KMS-11 (cell line): Measurements from ENCODE around the gene JAKMIP2.

Experiments used
- H2AFZ ChIP-seq: fragments of 200-600 bp; sonication (generic); 2 replicates; pipeline ENCODE4 v1.6.1; 2016; ENCODE audit warnings: antibody characterized with exemption, mixed run types, low read depth
- H3K27ac ChIP-seq: fragments of 200-600 bp; sonication (generic); 2 replicates; pipeline ENCODE4 v1.6.1; 2016; ENCODE audit warnings: mild to moderate bottlenecking, mixed run types
- H3K27me3 ChIP-seq: fragments of 200-600 bp; sonication (generic); 2 replicates; pipeline ENCODE4 v1.6.1; 2017; ENCODE audit warnings: mild to moderate bottlenecking, low read depth, mixed run types, moderate library complexity; ENCODE audit not compliant: insufficient read depth
- H3K36me3 ChIP-seq: fragments of 200-600 bp; sonication (generic); 2 replicates; pipeline ENCODE4 v1.6.1; 2017; ENCODE audit warnings: mild to moderate bottlenecking, mixed run types; ENCODE audit not compliant: insufficient read depth
- H3K4me1 ChIP-seq: fragments of 200-600 bp; sonication (generic); 2 replicates; pipeline ENCODE4 v1.6.1; 2016; ENCODE audit warnings: mild to moderate bottlenecking, low read depth, mixed run types; ENCODE audit not compliant: poor library complexity, severe bottlenecking
- H3K4me2 ChIP-seq: fragments of 200-600 bp; sonication (generic); 2 replicates; pipeline ENCODE4 v1.7.0; 2016; ENCODE audit warnings: mild to moderate bottlenecking, mixed run types
- H3K4me3 ChIP-seq: fragments of 200-600 bp; sonication (generic); IDR thresholded peaks from 2 replicates; pipeline ENCODE4 v1.6.1; 2017; ENCODE audit warnings: low read depth, low read length, mixed read lengths; ENCODE audit not compliant: insufficient read depth
- H3K79me2 ChIP-seq: fragments of 200-600 bp; sonication (generic); 2 replicates; pipeline ENCODE4 v1.6.1; 2016; ENCODE audit warnings: low read depth, mixed run types; ENCODE audit not compliant: insufficient read depth
- H3K9ac ChIP-seq: fragments of 200-600 bp; sonication (generic); 2 replicates; pipeline ENCODE4 v1.6.1; 2016; ENCODE audit warnings: mild to moderate bottlenecking, mixed run types
- H4K20me1 ChIP-seq: fragments of 200-600 bp; sonication (generic); 2 replicates; pipeline ENCODE4 v1.6.1; 2016; ENCODE audit warnings: mild to moderate bottlenecking, mixed run types; ENCODE audit not compliant: insufficient read depth
- TF ChIP-seq, protein P1 (sequence below): fragments of 200-600 bp; sonication (generic); conservative IDR thresholded peaks from 2 replicates; pipeline ENCODE4 v1.6.1; 2017; ENCODE audit warnings: low read depth, mild to moderate bottlenecking, antibody characterized with exemption, low read length, moderate library complexity, mixed read lengths

Gene JAKMIP2

DNA sequence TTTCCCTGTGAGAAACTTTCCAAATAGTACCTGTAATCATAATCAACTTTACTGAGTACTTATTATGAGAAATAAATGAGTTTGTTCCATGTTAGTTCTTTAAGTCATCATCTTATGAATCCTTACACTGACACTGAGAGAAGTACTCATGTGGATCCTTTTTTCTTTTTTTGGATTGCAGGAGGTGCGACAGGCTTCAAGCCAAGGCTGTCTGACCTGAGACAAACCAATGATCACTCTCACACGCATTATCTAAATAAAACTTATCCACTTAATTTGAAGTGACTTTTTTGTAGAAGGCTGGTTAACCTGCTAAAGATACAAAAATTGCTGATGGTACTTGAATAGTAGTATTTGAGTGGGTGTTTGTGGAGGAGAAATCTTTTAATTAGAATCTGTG, 39.5 kb downstream of the JAKMIP2 start:
- Histone ChIP-seq H3K36me3 (no peaks in the 10 kb centered on the region), H3K4me3 (no peak overlapping the region), H3K27ac (no peak overlapping the region), H3K4me2 (no peak overlapping the region), H3K79me2 (no peaks in the 10 kb centered on the region; the same call in 1 of the 2 replicates), H3K27me3 (no peaks in the 10 kb centered on the region), H3K9ac (no peak overlapping the region), H3K4me1 (no peaks in the 10 kb centered on the region), H2AFZ (no peak overlapping the region), H4K20me1 (no peaks in the 10 kb centered on the region)
- TF ChIP-seq, protein P1, sequence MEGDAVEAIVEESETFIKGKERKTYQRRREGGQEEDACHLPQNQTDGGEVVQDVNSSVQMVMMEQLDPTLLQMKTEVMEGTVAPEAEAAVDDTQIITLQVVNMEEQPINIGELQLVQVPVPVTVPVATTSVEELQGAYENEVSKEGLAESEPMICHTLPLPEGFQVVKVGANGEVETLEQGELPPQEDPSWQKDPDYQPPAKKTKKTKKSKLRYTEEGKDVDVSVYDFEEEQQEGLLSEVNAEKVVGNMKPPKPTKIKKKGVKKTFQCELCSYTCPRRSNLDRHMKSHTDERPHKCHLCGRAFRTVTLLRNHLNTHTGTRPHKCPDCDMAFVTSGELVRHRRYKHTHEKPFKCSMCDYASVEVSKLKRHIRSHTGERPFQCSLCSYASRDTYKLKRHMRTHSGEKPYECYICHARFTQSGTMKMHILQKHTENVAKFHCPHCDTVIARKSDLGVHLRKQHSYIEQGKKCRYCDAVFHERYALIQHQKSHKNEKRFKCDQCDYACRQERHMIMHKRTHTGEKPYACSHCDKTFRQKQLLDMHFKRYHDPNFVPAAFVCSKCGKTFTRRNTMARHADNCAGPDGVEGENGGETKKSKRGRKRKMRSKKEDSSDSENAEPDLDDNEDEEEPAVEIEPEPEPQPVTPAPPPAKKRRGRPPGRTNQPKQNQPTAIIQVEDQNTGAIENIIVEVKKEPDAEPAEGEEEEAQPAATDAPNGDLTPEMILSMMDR = no peak

DNA sequence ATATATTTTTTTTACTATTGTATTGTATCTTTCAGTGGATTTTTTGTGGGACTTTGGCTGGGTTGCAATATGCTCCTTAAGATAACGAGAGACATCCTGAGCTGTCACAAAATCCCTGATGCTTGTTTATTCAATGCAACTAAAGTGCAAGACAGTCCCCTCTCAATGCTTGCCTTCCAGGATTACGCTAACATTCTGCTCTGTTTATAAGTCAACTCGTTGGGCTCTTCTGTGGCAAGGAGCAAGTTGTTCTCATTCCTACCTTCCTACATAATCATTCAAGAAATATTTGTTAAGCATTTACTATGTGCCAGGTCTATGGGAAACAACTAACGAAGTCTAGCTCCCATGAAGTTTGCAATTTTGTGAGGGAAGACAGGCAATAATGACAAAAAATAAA, 40.4 kb downstream of the JAKMIP2 start:
- no peak overlapping the region for H2AFZ ChIP-seq
- no peaks in the 10 kb centered on the region for H3K79me2 ChIP-seq
- no peaks in the 10 kb centered on the region for H3K27me3 ChIP-seq
- no peaks in the 10 kb centered on the region for H3K36me3 ChIP-seq
- H3K9ac ChIP-seq = no peak overlapping the region
- TF ChIP-seq, protein P1 = no peak
- no peaks in the 10 kb centered on the region for H3K4me1 ChIP-seq
- H3K4me3 ChIP-seq = no peak overlapping the region
- H3K27ac ChIP-seq = no peak overlapping the region
- no peaks in the 10 kb centered on the region for H4K20me1 ChIP-seq
- no peak overlapping the region for H3K4me2 ChIP-seq

DNA sequence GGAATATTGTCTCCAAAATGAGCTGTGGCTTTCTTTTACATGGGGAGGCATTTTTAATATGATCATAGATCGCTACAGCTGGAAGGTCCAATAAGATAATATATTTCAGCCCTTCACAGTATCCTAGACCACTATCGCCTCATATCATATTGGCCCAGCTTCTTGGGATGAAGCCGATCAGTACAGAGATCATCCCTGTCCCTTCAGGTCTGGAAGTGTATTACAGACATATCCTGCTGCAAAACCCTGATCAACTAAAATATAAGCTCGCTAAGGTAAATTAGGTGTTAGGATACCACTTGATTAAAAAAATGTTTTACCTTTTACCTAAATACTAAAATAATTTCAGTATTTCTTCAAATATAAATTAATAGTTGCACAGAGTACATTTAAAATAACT, 41.7 kb downstream of the JAKMIP2 start:
- no peaks in the 10 kb centered on the region for H3K79me2 ChIP-seq
- no peak overlapping the region for H3K4me2 ChIP-seq
- H4K20me1 ChIP-seq = no peaks in the 10 kb centered on the region

DNA sequence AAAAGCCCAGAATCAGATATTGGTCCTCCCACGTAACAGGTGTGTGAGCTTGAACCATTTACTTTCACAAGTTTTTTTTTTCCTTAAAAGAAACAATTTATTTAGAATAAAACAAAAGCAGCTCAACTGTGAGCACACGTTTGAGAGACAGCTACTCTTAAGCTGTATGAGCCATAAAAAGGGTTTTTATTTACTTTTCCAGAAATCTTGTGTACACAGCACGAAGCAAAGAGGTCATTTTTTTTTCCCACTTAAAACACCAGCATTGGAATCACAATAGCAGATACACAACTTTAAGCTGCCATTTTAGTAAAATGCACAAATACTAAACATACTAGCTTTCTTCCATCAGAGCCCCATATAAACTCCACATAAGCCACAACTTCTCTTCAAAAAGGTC, 44.6 kb downstream of the JAKMIP2 start:
- H3K27ac ChIP-seq = no peak overlapping the region

More for the DNA sequence above, 41.7 kb downstream of the JAKMIP2 start:
- H3K4me3 ChIP-seq = no peak overlapping the region
- no peaks in the 10 kb centered on the region for H3K36me3 ChIP-seq
- TF ChIP-seq, protein P1 = no peak
- no peak overlapping the region for H2AFZ ChIP-seq
- H3K9ac ChIP-seq = no peak overlapping the region
- no peaks in the 10 kb centered on the region for H3K27me3 ChIP-seq
- H3K27ac ChIP-seq = no peak overlapping the region
- no peaks in the 10 kb centered on the region for H3K4me1 ChIP-seq

More for the DNA sequence above, 44.6 kb downstream of the JAKMIP2 start:
- H3K36me3 ChIP-seq = no peaks in the 10 kb centered on the region
- TF ChIP-seq, protein P1 = no peak
- no peaks in the 10 kb centered on the region for H3K4me1 ChIP-seq
- H3K4me3 ChIP-seq = no peak overlapping the region
- H3K9ac ChIP-seq = no peak overlapping the region
- no peak overlapping the region for H3K4me2 ChIP-seq
- no peak overlapping the region for H2AFZ ChIP-seq
- H3K27me3 ChIP-seq = no peaks in the 10 kb centered on the region
- no peaks in the 10 kb centered on the region for H4K20me1 ChIP-seq
- no peaks in the 10 kb centered on the region for H3K79me2 ChIP-seq
